H1 (cell line): Measurements from ENCODE around the gene RAP1A. TPM values are rescaled to one million over a fixed set of nuclear protein-coding genes. Genes with fewer than 3 reads are reported as not detected.

Experiments used
- polyA plus RNA-seq, 7 experiments: library from polyadenylated mRNA; depleted of rRNA in 3 of 7; stranded (reverse) in 5 of 7; unstranded in 2 of 7; fragments of >200 nt in 5 of 7; fragments of 200-250 nt in 2 of 7; gene quantifications; 1 replicate in 5 of 7; 2 replicates in 1 of 7; 4 replicates in 1 of 7; pipeline versions ENCODE4 v1.2.1 to v1.2.3, GENCODE V29; 2011 to 2013; ENCODE audit warnings: missing spikeins in 2 of 7, mixed read lengths in 2 of 7
- total RNA-seq: library from RNA; stranded (reverse); fragmentation: NEBNext Ultra II Directional; extraction: Animal tissue kit (Norgen Biotek cat#: 25700); gene quantifications from 2 replicates; pipeline ENCODE4 v1.2.1, GENCODE V29; 2021
- TF ChIP-seq, protein P1 (sequence below): IDR thresholded peaks from 2 replicates; pipeline ENCODE4 v1.6.1; 2011; ENCODE audit warnings: low read depth, mild to moderate bottlenecking, low read length; ENCODE audit not compliant: insufficient read depth

RAP1A gene
- total and polyA plus RNA-seq, 2 of the 8 experiments (the other 6 are each of a cell fraction or from before 2014, with no cell fraction given): 10.9 to 35.8 TPM

DNA sequence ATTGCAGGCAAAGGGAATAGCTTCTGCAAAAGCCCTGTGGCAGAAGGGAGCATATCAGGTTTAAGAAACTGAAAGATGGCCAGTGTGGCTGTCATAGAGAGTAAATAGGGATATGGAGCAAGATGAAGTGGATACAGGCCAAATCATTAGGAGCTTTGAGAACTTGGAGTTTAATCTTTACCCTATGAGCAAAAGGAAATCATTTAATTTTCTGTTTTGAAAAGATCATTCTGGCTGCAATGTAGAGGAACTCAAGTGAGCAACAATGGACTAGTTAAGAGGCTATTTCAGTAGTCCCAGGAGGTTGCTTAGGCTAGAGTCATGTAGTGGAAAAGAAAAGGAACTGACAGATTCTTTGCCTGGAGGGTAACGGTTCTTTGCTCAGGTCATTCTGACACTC is 47.2 kb downstream of the RAP1A start (continued):
- TF ChIP-seq, protein P1, sequence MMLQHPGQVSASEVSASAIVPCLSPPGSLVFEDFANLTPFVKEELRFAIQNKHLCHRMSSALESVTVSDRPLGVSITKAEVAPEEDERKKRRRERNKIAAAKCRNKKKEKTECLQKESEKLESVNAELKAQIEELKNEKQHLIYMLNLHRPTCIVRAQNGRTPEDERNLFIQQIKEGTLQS: no peak
